Fibroblast of lung (primary cell): Measurements from ENCODE around the gene SLC6A17.

Experiments used
- EZH2 ChIP-seq: IDR thresholded peaks from 2 replicates; pipeline ENCODE4 v1.5.1; 2012; ENCODE audit warnings: low read length, control low read depth, mild to moderate bottlenecking; ENCODE audit errors: missing control alignments
- TF ChIP-seq, protein P1 (sequence below), 2 donors: IDR thresholded peaks in 1 of 2; conservative IDR thresholded peaks in 1 of 2; 1 replicate in 1 of 2; 2 replicates in 1 of 2; pipeline ENCODE4 v1.5.1; 2011 to 2012; ENCODE audit warnings: low read length in 2 of 2, control low read depth in 1 of 2, inconsistent platforms in 1 of 2, low read depth in 1 of 2, mild to moderate bottlenecking in 1 of 2

DNA sequence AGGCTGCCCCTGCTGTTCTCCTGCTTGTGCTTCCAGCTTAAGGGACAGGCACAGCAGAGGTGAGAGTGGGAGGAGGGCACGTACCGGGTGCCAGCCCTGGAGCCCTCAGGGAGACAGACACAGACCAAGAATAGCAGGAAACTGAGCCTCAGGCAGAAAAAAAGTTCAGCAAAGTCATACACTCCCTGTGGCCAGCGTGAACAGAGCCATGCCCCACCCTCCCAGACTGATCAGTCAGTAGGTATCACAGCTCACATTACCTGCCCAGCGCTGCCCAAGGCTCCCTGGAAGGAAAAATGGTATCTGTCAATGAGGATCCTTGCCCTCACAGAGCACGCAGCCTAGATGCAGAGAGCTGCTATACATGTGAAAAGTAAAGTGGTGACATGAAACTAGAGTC, 36.7 kb upstream of the SLC6A17 start:
- TF ChIP-seq, protein P1, sequence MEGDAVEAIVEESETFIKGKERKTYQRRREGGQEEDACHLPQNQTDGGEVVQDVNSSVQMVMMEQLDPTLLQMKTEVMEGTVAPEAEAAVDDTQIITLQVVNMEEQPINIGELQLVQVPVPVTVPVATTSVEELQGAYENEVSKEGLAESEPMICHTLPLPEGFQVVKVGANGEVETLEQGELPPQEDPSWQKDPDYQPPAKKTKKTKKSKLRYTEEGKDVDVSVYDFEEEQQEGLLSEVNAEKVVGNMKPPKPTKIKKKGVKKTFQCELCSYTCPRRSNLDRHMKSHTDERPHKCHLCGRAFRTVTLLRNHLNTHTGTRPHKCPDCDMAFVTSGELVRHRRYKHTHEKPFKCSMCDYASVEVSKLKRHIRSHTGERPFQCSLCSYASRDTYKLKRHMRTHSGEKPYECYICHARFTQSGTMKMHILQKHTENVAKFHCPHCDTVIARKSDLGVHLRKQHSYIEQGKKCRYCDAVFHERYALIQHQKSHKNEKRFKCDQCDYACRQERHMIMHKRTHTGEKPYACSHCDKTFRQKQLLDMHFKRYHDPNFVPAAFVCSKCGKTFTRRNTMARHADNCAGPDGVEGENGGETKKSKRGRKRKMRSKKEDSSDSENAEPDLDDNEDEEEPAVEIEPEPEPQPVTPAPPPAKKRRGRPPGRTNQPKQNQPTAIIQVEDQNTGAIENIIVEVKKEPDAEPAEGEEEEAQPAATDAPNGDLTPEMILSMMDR (conservative IDR thresholded peaks at IDR 0.05 in 1 of 2, IDR thresholded peaks at IDR 0.05 in 1 of 2; ENCODE audit: low read depth in 1 of 2, low read length in 2 of 2) = no peak
- no peak for TF ChIP-seq EZH2
